ENCODE data around the gene PTPRU.

PTPRU gene

GRCh38 chr1:29236712-29237128, 398 bp downstream of the PTPRU start:
- Histone ChIP-seq H3K4me3 (ENCODE audit: low read depth, low read length) (peak overlapping the region; percentile 82), H3K36me3 (ENCODE audit: control insufficient read depth in 2 of 2, insufficient read depth in 1 of 2, low read length in 2 of 2) (no peaks in the 10 kb centered on the region), H3K9me3 (ENCODE audit: control insufficient read depth, insufficient read depth, low read depth, low read length) (no peaks in the 10 kb centered on the region), H3K4me1 (ENCODE audit: control insufficient read depth, insufficient read depth, low read length) (peaks cover 4% of the 10 kb centered on the region; the same call in 1 of the 2 replicates), H3K27ac (ENCODE audit: extremely low read depth, low read depth, low read length) (peak overlapping the region; percentile 32; the same call in 1 of the 2 replicates)
- ChIA-PET POLR2A (interaction anchor here (1.1 kb wide), 1 partner anchor 21 kb away, joined by 3 read pairs; no protein-coding TSS in a partner anchor), CTCF (interaction anchor here (0.5 to 1.5 kb wide), 7 partner anchors 137 to 1174 kb away, joined by 3 to 6 read pairs (median 5); no protein-coding TSS in a partner anchor)
- TF ChIP-seq ZNF354C (tag by site-specific recombination; IDR thresholded peaks at IDR 0.05; ENCODE audit: borderline replicate concordance, low read depth), result no peak
- TF ChIP-seq, protein P1, sequence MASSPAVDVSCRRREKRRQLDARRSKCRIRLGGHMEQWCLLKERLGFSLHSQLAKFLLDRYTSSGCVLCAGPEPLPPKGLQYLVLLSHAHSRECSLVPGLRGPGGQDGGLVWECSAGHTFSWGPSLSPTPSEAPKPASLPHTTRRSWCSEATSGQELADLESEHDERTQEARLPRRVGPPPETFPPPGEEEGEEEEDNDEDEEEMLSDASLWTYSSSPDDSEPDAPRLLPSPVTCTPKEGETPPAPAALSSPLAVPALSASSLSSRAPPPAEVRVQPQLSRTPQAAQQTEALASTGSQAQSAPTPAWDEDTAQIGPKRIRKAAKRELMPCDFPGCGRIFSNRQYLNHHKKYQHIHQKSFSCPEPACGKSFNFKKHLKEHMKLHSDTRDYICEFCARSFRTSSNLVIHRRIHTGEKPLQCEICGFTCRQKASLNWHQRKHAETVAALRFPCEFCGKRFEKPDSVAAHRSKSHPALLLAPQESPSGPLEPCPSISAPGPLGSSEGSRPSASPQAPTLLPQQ (tag by site-specific recombination; IDR thresholded peaks at IDR 0.05), result peak; percentile 69; the same call in 1 of the 2 replicates
- TF ChIP-seq ZNF518A (tag by site-specific recombination; conservative IDR thresholded peaks at IDR 0.05; ENCODE audit: low read depth), result no peak
- TF ChIP-seq ZNF23 (tag by site-specific recombination; IDR thresholded peaks at IDR 0.05; ENCODE audit: borderline replicate concordance), result no peak
- TF ChIP-seq ZNF2 (tag by site-specific recombination; IDR thresholded peaks at IDR 0.05), result peak; percentile 98
- no peak for TF ChIP-seq ZNF214 (tag by site-specific recombination; IDR thresholded peaks at IDR 0.05; ENCODE audit: borderline replicate concordance)
- peak; percentile 13; the same call in 1 of the 2 replicates for TF ChIP-seq MYNN (tag by site-specific recombination; IDR thresholded peaks at IDR 0.05; ENCODE audit: borderline replicate concordance)
- TF ChIP-seq ZNF830 (tag by site-specific recombination; IDR thresholded peaks at IDR 0.05; ENCODE audit: low read depth), result no peak
- TF ChIP-seq GFI1B (tag by site-specific recombination; IDR thresholded peaks at IDR 0.05), result peak; percentile 7; the same call in 1 of the 2 replicates
- no peak; the same call in 1 of the 2 replicates for TF ChIP-seq ZNF155 (tag by site-specific recombination; IDR thresholded peaks at IDR 0.05)
- no peak for TF ChIP-seq ZNF202 (tag by site-specific recombination; IDR thresholded peaks at IDR 0.05; ENCODE audit: borderline replicate concordance)
- no peak for TF ChIP-seq ZNF571 (tag by site-specific recombination; IDR thresholded peaks at IDR 0.05)
- peak; percentile 78; the same call in 1 of the 2 replicates for TF ChIP-seq ZNF792 (tag by site-specific recombination; IDR thresholded peaks at IDR 0.05)
- TF ChIP-seq ZNF514 (tag by site-specific recombination; IDR thresholded peaks at IDR 0.05), result 0 out of 2 replicates have a peak, but pooled peaks have one; percentile 7
- no peak for TF ChIP-seq ZNF549 (tag by site-specific recombination; IDR thresholded peaks at IDR 0.05)
- no peak for TF ChIP-seq IKZF3 (tag by site-specific recombination; IDR thresholded peaks at IDR 0.05)
- no peak for TF ChIP-seq ZSCAN30 (tag by site-specific recombination; IDR thresholded peaks at IDR 0.05)
- TF ChIP-seq ZSCAN23 (tag by site-specific recombination; IDR thresholded peaks at IDR 0.05), result peak; percentile 86; the same call in 1 of the 2 replicates
- TF ChIP-seq ZNF785 (tag by site-specific recombination; IDR thresholded peaks at IDR 0.05), result peak; percentile 40; the same call in 1 of the 2 replicates
- peak; percentile 52; the same call in 1 of the 2 replicates for TF ChIP-seq RBAK (tag by site-specific recombination; IDR thresholded peaks at IDR 0.05)
- TF ChIP-seq ZEB2 (tag by site-specific recombination; IDR thresholded peaks at IDR 0.05), result peak; percentile 92
- TF ChIP-seq ZNF626 (tag by site-specific recombination; IDR thresholded peaks at IDR 0.05), result no peak
- peak; percentile 94 for TF ChIP-seq ZBTB17 (tag by site-specific recombination; IDR thresholded peaks at IDR 0.05)
- 0 out of 2 replicates have a peak, but pooled peaks have one; percentile 3 for TF ChIP-seq ZFP41 (tag by site-specific recombination; IDR thresholded peaks at IDR 0.05; ENCODE audit: borderline replicate concordance)
- TF ChIP-seq ZBTB8A (tag by site-specific recombination; IDR thresholded peaks at IDR 0.05), result peak; percentile 55
- no peak for TF ChIP-seq ZNF274 (IDR thresholded peaks at IDR 0.05; ENCODE audit: low read length)
- no peak for TF ChIP-seq ZNF274 (tag by site-specific recombination; IDR thresholded peaks at IDR 0.05; ENCODE audit: borderline replicate concordance)
- TF ChIP-seq ZNF639 (tag by site-specific recombination; IDR thresholded peaks at IDR 0.05), result peak; percentile 85
- no peak for TF ChIP-seq ZNF140 (tag by site-specific recombination; IDR thresholded peaks at IDR 0.05)
